ENCODE measurements around the gene TXNL4B.

GRCh38 chr16:72142476-72142875 is 49.1 kb upstream of the TXNL4B start:
- no peak for TF ChIP-seq CTCF (IDR thresholded peaks at IDR 0.05)
- no peak for TF ChIP-seq POLR2A (IDR thresholded peaks at IDR 0.05)

Data from testis (tissue), 2 donors.